Measurements from ENCODE around the gene AFF4. TPM values are rescaled to one million over a fixed set of nuclear protein-coding genes. Genes with fewer than 3 reads are reported as not detected.

Gene AFF4
- total and polyA plus RNA-seq, 10 of the 15 experiments (the other 5 are each of a cell fraction or from before 2014, with no cell fraction given) = 1.1 to 20.2 (median 10.4) TPM

DNA sequence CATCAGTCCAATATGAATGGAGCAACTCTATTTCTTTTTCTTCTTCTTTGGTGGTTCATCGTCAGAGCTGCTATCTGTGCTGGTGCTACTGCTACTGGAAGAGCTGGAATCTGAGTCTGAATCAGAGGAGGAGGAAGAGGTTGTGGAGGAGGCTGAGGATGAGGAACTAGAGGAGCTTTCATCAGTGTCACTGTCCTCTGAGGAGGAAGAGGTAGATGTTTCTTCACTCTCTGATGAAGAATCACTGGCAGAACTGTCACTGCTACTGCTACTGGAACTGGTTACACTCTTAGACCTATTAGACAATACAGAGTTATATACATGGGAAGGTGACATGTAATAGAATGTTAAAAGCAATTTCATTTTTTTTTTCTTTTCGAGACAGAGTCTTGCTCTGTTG lies 35.1 kb upstream of the AFF4 start (continued):
- TF ChIP-seq, protein P1, sequence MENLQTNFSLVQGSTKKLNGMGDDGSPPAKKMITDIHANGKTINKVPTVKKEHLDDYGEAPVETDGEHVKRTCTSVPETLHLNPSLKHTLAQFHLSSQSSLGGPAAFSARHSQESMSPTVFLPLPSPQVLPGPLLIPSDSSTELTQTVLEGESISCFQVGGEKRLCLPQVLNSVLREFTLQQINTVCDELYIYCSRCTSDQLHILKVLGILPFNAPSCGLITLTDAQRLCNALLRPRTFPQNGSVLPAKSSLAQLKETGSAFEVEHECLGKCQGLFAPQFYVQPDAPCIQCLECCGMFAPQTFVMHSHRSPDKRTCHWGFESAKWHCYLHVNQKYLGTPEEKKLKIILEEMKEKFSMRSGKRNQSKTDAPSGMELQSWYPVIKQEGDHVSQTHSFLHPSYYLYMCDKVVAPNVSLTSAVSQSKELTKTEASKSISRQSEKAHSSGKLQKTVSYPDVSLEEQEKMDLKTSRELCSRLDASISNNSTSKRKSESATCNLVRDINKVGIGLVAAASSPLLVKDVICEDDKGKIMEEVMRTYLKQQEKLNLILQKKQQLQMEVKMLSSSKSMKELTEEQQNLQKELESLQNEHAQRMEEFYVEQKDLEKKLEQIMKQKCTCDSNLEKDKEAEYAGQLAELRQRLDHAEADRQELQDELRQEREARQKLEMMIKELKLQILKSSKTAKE (IDR thresholded peaks at IDR 0.05; ENCODE audit: low read depth, poor library complexity, severe bottlenecking) = no peak
- no peak for TF ChIP-seq ZBTB4 (CRISPR knock-in tag; IDR thresholded peaks at IDR 0.05)

- in situ Hi-C loops (cut with MboI) = no loop called here
- no peak overlapping the region for H3K4me2 ChIP-seq (ENCODE audit: control insufficient read depth, insufficient read depth)
- CTCF ChIA-PET = no interaction called here
- no TSS peak for BruUV-seq (replicated peaks)
- POLR2A ChIA-PET = no interaction called here
- no peaks in the 10 kb centered on the region for H3K79me2 ChIP-seq (ENCODE audit: control insufficient read depth, insufficient read depth, low read length)
- H3K9ac ChIP-seq (ENCODE audit: control insufficient read depth, insufficient read depth, low read length) = no peak overlapping the region
- intact Hi-C loops (cut with micrococcal nuclease; ENCODE audit: unreplicated experiment) = no loop called here
- no peak overlapping the region for H2AFZ ChIP-seq (ENCODE audit: control insufficient read depth, low read depth, low read length)
- no peaks in the 10 kb centered on the region for H3K27me3 ChIP-seq (replicated peaks in 1 of 2; ENCODE audit: control insufficient read depth in 2 of 2, insufficient read depth in 2 of 2, low read length in 1 of 2)
- no peak overlapping the region for H3K4me3 ChIP-seq
- SMC1A ChIA-PET (ENCODE audit: uncharacterized antibody, unreplicated experiment) = no interaction called here
- WGBS (ENCODE audit: insufficient coverage, insufficient replicate concordance, low lambda C conversion rate, missing lambda C conversion rate) = 100% methylated on average over 1 of the region's 1 CpG
- RAD21 ChIA-PET (ENCODE audit: unreplicated experiment) = no interaction called here
- no peaks in the 10 kb centered on the region for H3K4me1 ChIP-seq (ENCODE audit: control insufficient read depth, insufficient read depth, low read length)
- no peak for FAIRE-seq
- H3K9me3 ChIP-seq (replicated peaks; ENCODE audit: control insufficient read depth, insufficient read depth, low read length) = no peaks in the 10 kb centered on the region
- H3K36me3 ChIP-seq (ENCODE audit: control insufficient read depth in 2 of 2, insufficient read depth in 2 of 2, low read length in 1 of 2) = no peaks in the 10 kb centered on the region
- no peak for DNase-seq (ENCODE audit: low read depth, low spot score)
- ATAC-seq = no peak
- H3K27ac ChIP-seq (ENCODE audit: control insufficient read depth, insufficient read depth) = no peak overlapping the region
- no peaks in the 10 kb centered on the region for H4K20me1 ChIP-seq (ENCODE audit: control insufficient read depth, insufficient read depth)
- TF ChIP-seq GATAD2B (conservative IDR thresholded peaks at IDR 0.05; ENCODE audit: low read depth) (no peak), IRF5 (IDR thresholded peaks at IDR 0.05; ENCODE audit: borderline replicate concordance) (no peak), YBX1 (IDR thresholded peaks at IDR 0.05) (no peak), PAX8 (IDR thresholded peaks at IDR 0.05) (no peak), TCF7 (IDR thresholded peaks at IDR 0.05; ENCODE audit: borderline replicate concordance) (no peak), STAT3 (IDR thresholded peaks at IDR 0.05; ENCODE audit: low read depth, low read length) (no peak), FOS (IDR thresholded peaks at IDR 0.05; ENCODE audit: borderline replicate concordance, extremely low read depth, insufficient read length) (no peak), HSF1 (IDR thresholded peaks at IDR 0.05; ENCODE audit: low read depth, low read length) (no peak), SRF (IDR thresholded peaks at IDR 0.05; ENCODE audit: low read depth in 2 of 2, low read length in 2 of 2) (no peak), POLR2A (IDR thresholded peaks at IDR 0.05; ENCODE audit: low read depth, low read length) (no peak), E2F4 (IDR thresholded peaks at IDR 0.05; ENCODE audit: low read depth, low read length) (no peak)
Observed at GRCh38 chr5:132996307-132996706, 32.9 kb upstream of the AFF4 start.
